Lower lobe of right lung (tissue), 2 donors: Measurements from ENCODE around the gene MEI1. TPM values are rescaled to one million over a fixed set of nuclear protein-coding genes. Genes with fewer than 3 reads are reported as not detected.

ENCODE experiments used
- ATAC-seq, 2 donors: fragments of 200-7000 bp; cut with Tn5 transposase; one replicate each; pipeline ENCODE4 v1.9.1; 2020 to 2022; ENCODE audit warnings: mild to moderate bottlenecking in 2 of 2, moderate library complexity in 2 of 2
- DNase-seq: peaks from one replicate; pipeline ENCODE4 v3.0.0-alpha.2; 2020
- H3K27ac ChIP-seq: fragments of 200-600 bp; one replicate; pipeline ENCODE4 v1.8.0; 2022
- H3K27me3 ChIP-seq: fragments of 200-600 bp; one replicate; pipeline ENCODE4 v1.8.0; 2022; ENCODE audit warnings: low read depth
- H3K36me3 ChIP-seq: fragments of 200-600 bp; one replicate; pipeline ENCODE4 v1.8.0; 2022; ENCODE audit warnings: mild to moderate bottlenecking
- H3K4me1 ChIP-seq: fragments of 200-600 bp; one replicate; pipeline ENCODE4 v1.8.0; 2022
- H3K4me3 ChIP-seq: fragments of 200-600 bp; one replicate; pipeline ENCODE4 v1.8.0; 2022; ENCODE audit warnings: mild to moderate bottlenecking
- H3K9me3 ChIP-seq: fragments of 200-600 bp; one replicate; pipeline ENCODE4 v1.8.0; 2022
- CTCF ChIP-seq: fragments of 200-600 bp; IDR thresholded peaks from one replicate; pipeline ENCODE4 v1.8.0; 2022; ENCODE audit warnings: antibody characterized with exemption, mild to moderate bottlenecking
- intact Hi-C: fragments of 100-400 bp; cut with DNase I; formaldehyde crosslinking; loops from one replicate; pipeline ENCODE4 v1.11.0; 2022
- total RNA-seq: library from RNA; stranded (reverse); fragmentation: NEBNext Ultra II Directional; extraction: Animal tissue kit (Norgen Biotek cat#: 25700); gene quantifications from one replicate; pipeline ENCODE4 v1.2.1, GENCODE V29; 2021
- donor health status: DM: no; HTN: yes; CAD: no; lungs with severe emphysema.

The MEI1 gene
- total RNA-seq, 1 donor from 2014 or later: 4.3 TPM

GRCh38 chr22:41844036-41844435, 144.7 kb downstream of the MEI1 start:
- intact Hi-C loops: no loop called here
- H3K4me1 ChIP-seq: peaks cover 66% of the 10 kb centered on the region

GRCh38 chr22:41844513-41844912, 145.2 kb downstream of the MEI1 start:
- intact Hi-C loops: no loop called here
- Histone ChIP-seq H3K4me3 (no peak overlapping the region), H3K27ac (peak overlapping the region; percentile 5), H3K9me3 (no peaks in the 10 kb centered on the region), H3K27me3 (no peaks in the 10 kb centered on the region), H3K36me3 (peaks cover 7% of the 10 kb centered on the region), H3K4me1 (peaks cover 69% of the 10 kb centered on the region)
- no peak for TF ChIP-seq CTCF
- ATAC-seq: peak; percentile 60 to 63
- peak; percentile 63 for DNase-seq

More at GRCh38 chr22:41844036-41844435, 144.7 kb downstream of the MEI1 start:
- DNase-seq: no peak
- Histone ChIP-seq H3K27ac (peak overlapping the region; percentile 5), H3K27me3 (no peaks in the 10 kb centered on the region), H3K9me3 (no peaks in the 10 kb centered on the region), H3K4me3 (no peak overlapping the region), H3K36me3 (peaks cover 7% of the 10 kb centered on the region)
- ATAC-seq: no peak
- TF ChIP-seq CTCF: no peak

- H3K36me3 ChIP-seq: peaks cover 7% of the 10 kb centered on the region
- H3K4me3 ChIP-seq: no peak overlapping the region
- no peak for DNase-seq
- H3K27ac ChIP-seq: no peak overlapping the region
- H3K27me3 ChIP-seq: no peaks in the 10 kb centered on the region
- intact Hi-C loops: no loop called here
- H3K9me3 ChIP-seq: no peaks in the 10 kb centered on the region
- no peak for TF ChIP-seq CTCF
- peaks cover 66% of the 10 kb centered on the region for H3K4me1 ChIP-seq
- ATAC-seq: no peak
Observed at GRCh38 chr22:41845380-41846267, 146.3 kb downstream of the MEI1 start.

GRCh38 chr22:41846268-41846987, 147.1 kb downstream of the MEI1 start:
- H3K27ac ChIP-seq: no peak overlapping the region
- peaks cover 58% of the 10 kb centered on the region for H3K4me1 ChIP-seq

More at GRCh38 chr22:41846268-41846987, 147.1 kb downstream of the MEI1 start:
- intact Hi-C loops: no loop called here
- no peaks in the 10 kb centered on the region for H3K27me3 ChIP-seq
- no peaks in the 10 kb centered on the region for H3K9me3 ChIP-seq
- no peak for DNase-seq
- no peak for ATAC-seq
- H3K4me3 ChIP-seq: no peak overlapping the region
- peaks cover 10% of the 10 kb centered on the region for H3K36me3 ChIP-seq
- no peak for TF ChIP-seq CTCF
